ENCODE measurements around the gene PPFIBP1. TPM values are rescaled to one million over a fixed set of nuclear protein-coding genes. Genes with fewer than 3 reads are reported as not detected.

PPFIBP1 gene
- total RNA-seq, 1 donor from 2014 or later = 84.1 TPM

DNA sequence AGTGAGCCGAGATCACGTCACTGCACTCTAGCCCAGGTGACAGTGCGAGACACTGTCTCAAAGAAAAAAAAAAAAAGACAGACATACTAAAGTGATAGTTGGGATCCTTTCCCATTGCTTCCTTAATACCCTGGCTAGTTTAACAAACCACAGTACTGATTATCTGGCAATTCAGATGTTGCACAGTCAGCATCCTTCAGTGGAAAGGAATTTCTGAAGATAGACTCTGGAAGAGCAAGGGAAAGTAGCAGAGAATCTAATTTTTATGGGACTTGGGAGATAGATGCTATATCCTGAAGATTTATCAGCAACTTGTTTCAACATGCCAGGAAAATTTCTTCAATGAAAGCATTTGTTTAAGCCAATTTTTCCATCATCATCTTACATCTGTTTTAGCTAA lies 6.5 kb upstream of the PPFIBP1 start:
- TF ChIP-seq, protein P1, sequence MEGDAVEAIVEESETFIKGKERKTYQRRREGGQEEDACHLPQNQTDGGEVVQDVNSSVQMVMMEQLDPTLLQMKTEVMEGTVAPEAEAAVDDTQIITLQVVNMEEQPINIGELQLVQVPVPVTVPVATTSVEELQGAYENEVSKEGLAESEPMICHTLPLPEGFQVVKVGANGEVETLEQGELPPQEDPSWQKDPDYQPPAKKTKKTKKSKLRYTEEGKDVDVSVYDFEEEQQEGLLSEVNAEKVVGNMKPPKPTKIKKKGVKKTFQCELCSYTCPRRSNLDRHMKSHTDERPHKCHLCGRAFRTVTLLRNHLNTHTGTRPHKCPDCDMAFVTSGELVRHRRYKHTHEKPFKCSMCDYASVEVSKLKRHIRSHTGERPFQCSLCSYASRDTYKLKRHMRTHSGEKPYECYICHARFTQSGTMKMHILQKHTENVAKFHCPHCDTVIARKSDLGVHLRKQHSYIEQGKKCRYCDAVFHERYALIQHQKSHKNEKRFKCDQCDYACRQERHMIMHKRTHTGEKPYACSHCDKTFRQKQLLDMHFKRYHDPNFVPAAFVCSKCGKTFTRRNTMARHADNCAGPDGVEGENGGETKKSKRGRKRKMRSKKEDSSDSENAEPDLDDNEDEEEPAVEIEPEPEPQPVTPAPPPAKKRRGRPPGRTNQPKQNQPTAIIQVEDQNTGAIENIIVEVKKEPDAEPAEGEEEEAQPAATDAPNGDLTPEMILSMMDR (IDR thresholded peaks at IDR 0.05) = no peak
- Mint-ChIP-seq H3K27ac (ENCODE audit: unreplicated experiment) (no peak overlapping the region), H3K36me3 (ENCODE audit: unreplicated experiment) (peaks cover 2% of the 10 kb centered on the region), H3K27me3 (ENCODE audit: unreplicated experiment) (no peaks in the 10 kb centered on the region), H3K9me3 (ENCODE audit: unreplicated experiment) (no peaks in the 10 kb centered on the region), H3K4me1 (ENCODE audit: unreplicated experiment) (peaks cover 17% of the 10 kb centered on the region), H3K4me3 (ENCODE audit: unreplicated experiment) (no peak overlapping the region)
- DNase-seq (ENCODE audit: extremely low spot score, unreplicated experiment) = no peak

DNA sequence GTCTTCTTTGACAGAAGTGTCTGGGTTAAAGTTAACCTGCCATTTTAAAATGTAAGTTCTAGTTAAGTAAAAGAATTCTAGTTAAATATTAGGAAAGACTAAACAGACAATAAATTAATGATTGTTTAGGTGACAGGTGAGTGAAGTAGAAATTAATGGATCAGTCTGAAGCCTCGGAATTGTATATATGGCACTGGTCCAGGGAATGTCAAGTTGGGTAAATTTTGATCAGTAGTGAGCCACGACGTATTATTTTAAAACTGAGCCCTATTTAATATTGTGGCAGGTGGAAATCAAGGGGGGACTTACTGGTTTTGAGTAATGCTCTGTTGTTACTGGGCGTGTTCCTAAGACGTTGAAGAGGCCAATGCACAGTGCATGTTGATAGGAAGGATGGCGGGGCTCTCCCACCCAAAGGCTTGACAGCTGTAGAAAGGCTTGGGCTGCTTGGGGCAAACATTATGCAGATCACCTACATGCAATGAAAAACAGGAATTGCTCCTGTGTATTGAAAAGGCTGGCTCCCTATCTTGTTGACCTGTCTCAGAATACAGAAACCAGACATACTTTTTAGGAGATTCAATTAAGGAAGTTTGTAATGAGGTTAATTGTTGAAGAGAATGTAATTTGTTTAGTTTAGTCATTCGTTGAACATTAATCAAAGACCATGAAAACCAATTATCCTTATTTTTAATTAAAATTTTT lies 5.9 kb upstream of the PPFIBP1 start:
- TF ChIP-seq, protein P1 (IDR thresholded peaks at IDR 0.05) = no peak
- H3K27ac Mint-ChIP-seq (ENCODE audit: unreplicated experiment) = no peak overlapping the region
- H3K4me3 Mint-ChIP-seq (ENCODE audit: unreplicated experiment) = no peak overlapping the region
- peaks cover 22% of the 10 kb centered on the region for H3K4me1 Mint-ChIP-seq (ENCODE audit: unreplicated experiment)
- no peaks in the 10 kb centered on the region for H3K9me3 Mint-ChIP-seq (ENCODE audit: unreplicated experiment)
- H3K27me3 Mint-ChIP-seq (ENCODE audit: unreplicated experiment) = no peaks in the 10 kb centered on the region
- H3K36me3 Mint-ChIP-seq (ENCODE audit: unreplicated experiment) = peaks cover 2% of the 10 kb centered on the region
- no peak for DNase-seq (ENCODE audit: extremely low spot score, unreplicated experiment)

DNA sequence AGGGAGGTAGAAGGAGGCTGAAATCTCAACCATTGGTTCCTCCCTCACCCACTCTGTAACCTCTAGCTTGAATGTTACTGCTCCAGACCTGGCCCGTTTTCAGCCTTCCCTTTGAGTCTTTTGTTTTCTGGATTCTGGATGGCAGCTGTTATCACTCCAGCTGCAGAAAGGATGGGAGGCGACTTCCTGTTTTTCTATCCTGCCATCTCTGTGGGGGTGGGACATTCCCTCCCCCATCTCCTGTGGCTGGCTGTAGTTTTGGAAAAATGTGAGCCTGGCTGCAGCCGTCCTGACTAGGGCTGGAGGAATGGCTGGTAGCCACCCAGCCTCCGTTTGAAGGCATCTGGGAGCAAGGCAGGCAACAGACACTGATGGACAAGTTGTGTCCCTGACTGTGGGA lies 2.9 kb upstream of the PPFIBP1 start:
- H3K4me1 Mint-ChIP-seq (ENCODE audit: unreplicated experiment) = peaks cover 38% of the 10 kb centered on the region
- peak overlapping the region; percentile 69 for H3K27ac Mint-ChIP-seq (ENCODE audit: unreplicated experiment)
- TF ChIP-seq, protein P1 (IDR thresholded peaks at IDR 0.05) = no peak
- peak overlapping the region; percentile 26 for H3K4me3 Mint-ChIP-seq (ENCODE audit: unreplicated experiment)
- no peak for DNase-seq (ENCODE audit: extremely low spot score, unreplicated experiment)
- peaks cover 2% of the 10 kb centered on the region for H3K36me3 Mint-ChIP-seq (ENCODE audit: unreplicated experiment)
- H3K9me3 Mint-ChIP-seq (ENCODE audit: unreplicated experiment) = no peaks in the 10 kb centered on the region
- H3K27me3 Mint-ChIP-seq (ENCODE audit: unreplicated experiment) = no peaks in the 10 kb centered on the region

DNA sequence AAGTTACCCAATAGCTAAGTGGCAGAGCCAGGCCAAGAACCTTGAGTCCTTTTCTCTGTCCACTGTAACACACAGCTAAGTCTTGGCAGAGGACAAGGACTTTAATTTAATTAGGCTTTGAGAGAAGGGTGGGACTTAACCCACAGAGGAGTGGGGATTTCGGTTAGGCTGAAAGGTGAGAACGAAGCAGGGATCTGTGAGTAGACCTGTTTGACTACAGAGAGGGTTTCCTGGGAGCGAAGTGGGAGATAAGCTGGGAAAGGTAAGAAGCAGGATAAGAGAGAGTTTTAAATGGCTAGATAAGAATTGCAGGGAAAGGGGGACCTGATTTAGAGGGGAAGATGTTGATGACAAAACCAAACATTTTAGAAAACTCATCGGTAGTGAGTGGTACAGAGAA lies 2.0 kb upstream of the PPFIBP1 start:
- peaks cover 2% of the 10 kb centered on the region for H3K36me3 Mint-ChIP-seq (ENCODE audit: unreplicated experiment)
- DNase-seq (ENCODE audit: extremely low spot score, unreplicated experiment) = no peak
- H3K9me3 Mint-ChIP-seq (ENCODE audit: unreplicated experiment) = no peaks in the 10 kb centered on the region
- no peak overlapping the region for H3K27ac Mint-ChIP-seq (ENCODE audit: unreplicated experiment)
- H3K4me1 Mint-ChIP-seq (ENCODE audit: unreplicated experiment) = peaks cover 41% of the 10 kb centered on the region
- no peaks in the 10 kb centered on the region for H3K27me3 Mint-ChIP-seq (ENCODE audit: unreplicated experiment)
- H3K4me3 Mint-ChIP-seq (ENCODE audit: unreplicated experiment) = no peak overlapping the region
- TF ChIP-seq, protein P1 (IDR thresholded peaks at IDR 0.05) = no peak

DNA sequence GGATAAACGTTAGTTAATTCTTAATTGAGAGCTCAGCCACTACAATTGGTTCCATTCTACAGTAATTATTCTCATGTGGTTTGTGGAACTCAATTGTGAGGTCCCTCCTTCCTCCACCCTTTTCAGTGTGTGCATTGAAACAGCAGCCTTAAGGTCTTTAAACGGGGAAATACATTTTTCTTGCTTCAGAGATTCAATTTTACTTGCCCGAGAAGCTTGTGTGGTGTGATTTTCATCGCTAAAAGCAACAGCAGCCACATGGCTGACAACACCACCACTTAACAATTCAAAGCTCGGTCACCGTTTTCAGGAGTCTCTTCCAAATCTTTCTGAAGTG lies 733 bp upstream of the PPFIBP1 start:
- H3K4me1 Mint-ChIP-seq (ENCODE audit: unreplicated experiment) = peaks cover 49% of the 10 kb centered on the region
- TF ChIP-seq, protein P1 (IDR thresholded peaks at IDR 0.05) = no peak
- H3K9me3 Mint-ChIP-seq (ENCODE audit: unreplicated experiment) = no peaks in the 10 kb centered on the region
- H3K4me3 Mint-ChIP-seq (ENCODE audit: unreplicated experiment) = peak overlapping the region; percentile 88
- H3K27ac Mint-ChIP-seq (ENCODE audit: unreplicated experiment) = peak overlapping the region; percentile 88
- H3K27me3 Mint-ChIP-seq (ENCODE audit: unreplicated experiment) = no peaks in the 10 kb centered on the region
- no peak for DNase-seq (ENCODE audit: extremely low spot score, unreplicated experiment)
- H3K36me3 Mint-ChIP-seq (ENCODE audit: unreplicated experiment) = peaks cover 2% of the 10 kb centered on the region
